Measurements from ENCODE around the gene NFE2L2.

The NFE2L2 gene

GRCh38 chr2:177289824-177290628 lies 25.5 kb upstream of the NFE2L2 start:
- no peak overlapping the region for H3K27ac ChIP-seq
- TF ChIP-seq, protein P1, sequence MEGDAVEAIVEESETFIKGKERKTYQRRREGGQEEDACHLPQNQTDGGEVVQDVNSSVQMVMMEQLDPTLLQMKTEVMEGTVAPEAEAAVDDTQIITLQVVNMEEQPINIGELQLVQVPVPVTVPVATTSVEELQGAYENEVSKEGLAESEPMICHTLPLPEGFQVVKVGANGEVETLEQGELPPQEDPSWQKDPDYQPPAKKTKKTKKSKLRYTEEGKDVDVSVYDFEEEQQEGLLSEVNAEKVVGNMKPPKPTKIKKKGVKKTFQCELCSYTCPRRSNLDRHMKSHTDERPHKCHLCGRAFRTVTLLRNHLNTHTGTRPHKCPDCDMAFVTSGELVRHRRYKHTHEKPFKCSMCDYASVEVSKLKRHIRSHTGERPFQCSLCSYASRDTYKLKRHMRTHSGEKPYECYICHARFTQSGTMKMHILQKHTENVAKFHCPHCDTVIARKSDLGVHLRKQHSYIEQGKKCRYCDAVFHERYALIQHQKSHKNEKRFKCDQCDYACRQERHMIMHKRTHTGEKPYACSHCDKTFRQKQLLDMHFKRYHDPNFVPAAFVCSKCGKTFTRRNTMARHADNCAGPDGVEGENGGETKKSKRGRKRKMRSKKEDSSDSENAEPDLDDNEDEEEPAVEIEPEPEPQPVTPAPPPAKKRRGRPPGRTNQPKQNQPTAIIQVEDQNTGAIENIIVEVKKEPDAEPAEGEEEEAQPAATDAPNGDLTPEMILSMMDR (conservative IDR thresholded peaks at IDR 0.05; ENCODE audit: low read depth): no peak
- POLR2A ChIA-PET (ENCODE audit: low non-redundant PET): no interaction called here
- CTCF ChIA-PET: interaction anchor here (0.5 kb wide), 1 partner anchor 125 kb away, joined by 3 read pairs; no protein-coding TSS in a partner anchor
- DNase-seq (ENCODE audit: low spot score): no peak

DNA sequence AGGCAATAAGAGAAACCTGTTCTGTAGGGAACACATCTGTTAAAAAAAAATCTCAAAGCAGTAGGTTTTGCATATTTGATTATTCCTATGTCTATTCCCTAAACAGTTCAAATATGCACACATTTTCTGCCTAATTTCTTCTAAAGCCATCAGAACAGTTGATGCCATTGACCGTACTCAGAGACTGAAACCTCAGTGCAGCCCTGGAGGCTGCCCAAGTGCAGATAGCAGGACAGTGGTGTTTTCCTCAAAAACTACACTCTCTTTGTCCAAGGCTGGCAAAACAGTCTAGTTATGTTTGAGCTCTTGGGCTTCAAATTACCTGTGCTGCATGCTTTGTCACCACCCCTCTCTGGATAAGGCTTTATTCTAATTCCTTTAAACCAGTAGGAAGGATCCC lies 23.3 kb upstream of the NFE2L2 start:
- no peak overlapping the region for H3K27ac ChIP-seq
- no peak for DNase-seq (ENCODE audit: low spot score)
- CTCF ChIA-PET: no interaction called here
- POLR2A ChIA-PET (ENCODE audit: low non-redundant PET): no interaction called here
- TF ChIP-seq, protein P1 (conservative IDR thresholded peaks at IDR 0.05; ENCODE audit: low read depth): no peak

- DNase-seq (ENCODE audit: low spot score): no peak
- CTCF ChIA-PET: interaction anchor here (0.6 to 0.8 kb wide), 3 partner anchors 23 to 309 kb away, joined by 3 to 6 read pairs (median 3); no protein-coding TSS in a partner anchor
- TF ChIP-seq, protein P1 (conservative IDR thresholded peaks at IDR 0.05; ENCODE audit: low read depth): no peak
- H3K27ac ChIP-seq: no peak overlapping the region
- POLR2A ChIA-PET (ENCODE audit: low non-redundant PET): no interaction called here
Observed at GRCh38 chr2:177285892-177286715, 21.6 kb upstream of the NFE2L2 start.

DNA sequence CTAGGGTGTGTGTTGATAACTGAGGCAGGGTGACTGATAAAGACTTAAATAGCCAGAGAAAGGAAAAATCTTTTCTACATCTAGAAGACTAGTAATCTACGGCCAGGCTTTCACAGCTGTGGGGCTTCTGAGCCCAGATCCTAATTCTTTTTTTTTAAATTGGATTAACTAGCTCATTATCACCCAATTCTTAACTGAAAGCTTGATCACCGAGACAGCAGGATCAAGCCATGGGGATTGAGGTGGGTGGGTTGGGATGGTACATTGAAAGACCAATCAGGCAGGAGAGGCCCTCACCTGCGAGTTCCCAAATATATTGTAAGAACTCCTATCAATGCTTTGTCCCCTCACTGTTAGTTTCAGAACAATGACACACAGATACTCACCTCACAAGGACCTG lies 20.0 kb upstream of the NFE2L2 start:
- CTCF ChIA-PET: interaction anchor here (0.6 kb wide), 1 partner anchor 18 kb away, joined by 3 read pairs; no protein-coding TSS in a partner anchor

DNA sequence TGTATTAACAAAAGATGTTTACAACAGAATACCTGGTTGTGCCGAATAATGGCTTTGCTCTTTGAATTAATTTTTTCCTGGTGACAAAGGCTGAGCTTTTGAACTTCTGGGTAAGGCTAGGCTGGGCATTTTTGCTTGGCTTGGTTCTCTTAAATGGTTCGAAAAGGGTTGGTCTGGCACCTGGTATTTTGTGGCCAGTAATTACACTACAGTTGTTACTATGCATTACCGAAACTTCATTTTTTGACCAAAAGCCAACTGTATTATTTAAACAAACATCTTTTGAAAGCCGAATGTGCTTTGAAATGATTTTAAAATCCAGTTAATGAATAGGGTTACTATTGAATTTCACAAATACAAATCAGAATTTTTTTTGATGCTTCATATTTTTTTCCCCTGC lies 19.4 kb upstream of the NFE2L2 start:
- H3K27ac ChIP-seq: no peak overlapping the region
- DNase-seq (ENCODE audit: low spot score): no peak
- TF ChIP-seq, protein P1 (conservative IDR thresholded peaks at IDR 0.05; ENCODE audit: low read depth): no peak
- ChIA-PET CTCF (interaction anchor here (0.8 kb wide), 1 partner anchor 21 kb away, joined by 3 read pairs; no protein-coding TSS in a partner anchor), POLR2A (ENCODE audit: low non-redundant PET) (interaction anchor here (1.2 kb wide), 1 partner anchor 16 kb away, joined by 3 read pairs; no protein-coding TSS in a partner anchor)

More for the DNA sequence above, 20.0 kb upstream of the NFE2L2 start:
- no peak for DNase-seq (ENCODE audit: low spot score)
- TF ChIP-seq, protein P1 (conservative IDR thresholded peaks at IDR 0.05; ENCODE audit: low read depth): no peak
- POLR2A ChIA-PET (ENCODE audit: low non-redundant PET): no interaction called here
- H3K27ac ChIP-seq: no peak overlapping the region
